ENCODE results near the gene STRA8.
A peak's percentile ranks its signal among the peaks of the same experiment; 100 is the strongest.
"Not testable (repeated sequence)": the region's sequence is repeated elsewhere in the genome, so short reads cannot be mapped to it uniquely, and the experiment has no call there.

Gene STRA8

DNA sequence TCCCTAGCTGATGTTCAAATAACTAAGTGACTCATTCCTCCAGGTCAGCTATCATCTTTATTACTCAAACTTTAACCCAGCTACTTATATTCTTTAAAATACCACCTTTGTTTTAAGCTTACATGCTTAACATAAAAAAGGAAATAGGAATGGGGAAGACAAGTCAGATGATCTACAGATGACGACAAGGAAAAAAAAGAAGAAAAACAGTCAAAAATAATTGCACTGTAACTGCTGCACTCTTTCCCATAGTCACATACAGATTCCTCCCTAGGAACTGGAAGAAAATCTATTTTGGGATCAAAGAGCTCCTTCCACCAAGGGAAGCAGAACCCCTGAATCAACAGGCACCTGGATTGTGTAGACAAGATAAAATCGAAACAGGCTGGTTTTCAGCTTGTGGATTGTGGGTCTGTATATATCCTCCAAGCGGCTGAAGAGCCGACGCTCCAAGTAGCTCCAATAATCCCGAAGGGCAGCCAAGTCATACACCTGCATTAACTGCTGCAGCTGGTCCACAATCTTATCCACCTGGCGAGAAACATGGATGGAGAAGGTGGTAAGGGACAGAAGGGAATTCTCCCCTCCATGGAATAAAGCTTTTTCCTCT is 24.3 kb upstream of the STRA8 start:
- H3K4me3 ChIP-seq (replicated peaks; ENCODE audit: low read depth, low read length) = no peak overlapping the region
- H3K36me3 ChIP-seq (ENCODE audit: control insufficient read depth, insufficient read depth, low read length) = peaks cover 5% of the 10 kb centered on the region
- H3K27me3 ChIP-seq (replicated peaks; ENCODE audit: control insufficient read depth, insufficient read depth, low read length) = no peaks in the 10 kb centered on the region
- no peak for DNase-seq (ENCODE audit: extremely low read depth, insufficient read length)
- TF ChIP-seq, protein P1, sequence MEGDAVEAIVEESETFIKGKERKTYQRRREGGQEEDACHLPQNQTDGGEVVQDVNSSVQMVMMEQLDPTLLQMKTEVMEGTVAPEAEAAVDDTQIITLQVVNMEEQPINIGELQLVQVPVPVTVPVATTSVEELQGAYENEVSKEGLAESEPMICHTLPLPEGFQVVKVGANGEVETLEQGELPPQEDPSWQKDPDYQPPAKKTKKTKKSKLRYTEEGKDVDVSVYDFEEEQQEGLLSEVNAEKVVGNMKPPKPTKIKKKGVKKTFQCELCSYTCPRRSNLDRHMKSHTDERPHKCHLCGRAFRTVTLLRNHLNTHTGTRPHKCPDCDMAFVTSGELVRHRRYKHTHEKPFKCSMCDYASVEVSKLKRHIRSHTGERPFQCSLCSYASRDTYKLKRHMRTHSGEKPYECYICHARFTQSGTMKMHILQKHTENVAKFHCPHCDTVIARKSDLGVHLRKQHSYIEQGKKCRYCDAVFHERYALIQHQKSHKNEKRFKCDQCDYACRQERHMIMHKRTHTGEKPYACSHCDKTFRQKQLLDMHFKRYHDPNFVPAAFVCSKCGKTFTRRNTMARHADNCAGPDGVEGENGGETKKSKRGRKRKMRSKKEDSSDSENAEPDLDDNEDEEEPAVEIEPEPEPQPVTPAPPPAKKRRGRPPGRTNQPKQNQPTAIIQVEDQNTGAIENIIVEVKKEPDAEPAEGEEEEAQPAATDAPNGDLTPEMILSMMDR (IDR thresholded peaks at IDR 0.05; ENCODE audit: insufficient read depth, low read length, poor library complexity, severe bottlenecking) = no peak

DNA sequence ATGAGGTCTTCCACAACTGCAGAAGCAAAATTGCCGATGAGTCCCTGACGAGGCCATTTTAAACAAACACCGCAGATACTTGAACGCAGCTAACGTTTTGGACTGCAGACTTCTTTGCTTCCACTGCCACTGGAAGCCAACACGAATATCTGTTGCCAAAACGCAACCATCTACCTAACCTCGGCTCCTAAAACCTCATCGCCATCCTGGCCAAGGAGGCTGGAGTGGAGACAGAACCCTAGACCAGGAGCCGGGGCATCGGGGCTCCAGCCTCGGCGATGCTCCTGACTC is 22.8 kb upstream of the STRA8 start:
- Histone ChIP-seq H3K27me3 (replicated peaks; ENCODE audit: control insufficient read depth, insufficient read depth, low read length) (no peaks in the 10 kb centered on the region), H3K36me3 (ENCODE audit: control insufficient read depth, insufficient read depth, low read length) (peaks cover 4% of the 10 kb centered on the region), H3K4me3 (replicated peaks; ENCODE audit: low read depth, low read length) (peak overlapping the region; percentile 83)
- TF ChIP-seq, protein P1 (IDR thresholded peaks at IDR 0.05; ENCODE audit: insufficient read depth, low read length, poor library complexity, severe bottlenecking) = no peak
- DNase-seq (ENCODE audit: extremely low read depth, insufficient read length) = no peak

DNA sequence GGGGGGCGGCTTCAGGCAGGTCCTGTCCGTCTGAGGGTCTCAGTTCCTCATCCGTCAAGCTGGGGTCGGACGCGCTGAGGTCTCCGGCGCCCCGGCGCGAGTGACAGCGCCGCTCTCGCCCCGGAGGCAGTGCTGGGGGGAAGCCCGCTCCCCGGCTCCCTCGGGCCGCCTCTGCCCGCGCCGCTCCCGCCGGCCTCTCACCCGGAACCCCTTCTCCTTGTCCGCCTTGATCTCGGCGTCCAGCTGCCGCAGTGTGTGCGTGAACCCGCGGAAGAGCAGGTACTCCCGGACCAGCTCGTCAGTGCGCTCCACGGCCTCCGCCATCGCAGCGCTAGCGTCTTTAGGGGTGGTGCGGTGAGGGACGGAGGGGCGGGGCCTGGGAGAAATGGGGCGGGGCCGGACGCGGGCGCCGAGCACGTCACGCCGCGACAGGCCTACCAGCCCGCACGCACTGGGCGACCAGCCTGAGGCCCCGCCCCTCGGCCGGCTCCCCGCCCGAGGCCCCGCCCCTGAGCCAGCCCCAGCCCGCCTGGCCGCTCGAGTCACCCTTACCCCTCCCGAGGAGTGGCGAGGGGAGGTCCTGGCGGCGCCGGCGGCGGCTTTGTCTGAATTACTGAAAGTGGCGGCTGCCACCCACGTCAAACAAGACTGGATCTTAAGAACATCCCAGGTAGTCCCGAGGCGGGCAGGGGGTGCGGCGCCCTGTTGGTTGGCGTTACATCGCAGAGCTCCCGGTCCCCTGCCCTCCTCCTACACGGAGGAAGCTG is 22.3 kb upstream of the STRA8 start, which contains the start of gene WDR91:
Gene WDR91, minus strand, starts transcription at position 348 of the 767 bp plus-strand sequence. Its CDS starts 24 bp downstream, at position 324.
- H3K27me3 ChIP-seq (replicated peaks; ENCODE audit: control insufficient read depth, insufficient read depth, low read length) = no peaks in the 10 kb centered on the region
- TF ChIP-seq, protein P1 (IDR thresholded peaks at IDR 0.05; ENCODE audit: insufficient read depth, low read length, poor library complexity, severe bottlenecking) = peak; percentile 7
- DNase-seq (ENCODE audit: extremely low read depth, insufficient read length) = peak; percentile 96
- peak within 1 kb of the TSS; percentile 83 for H3K4me3 ChIP-seq (replicated peaks; ENCODE audit: low read depth, low read length)
- H3K36me3 ChIP-seq (ENCODE audit: control insufficient read depth, insufficient read depth, low read length) = peaks cover 1% of the 10 kb centered on the region; the same call in 1 of the 2 replicates

DNA sequence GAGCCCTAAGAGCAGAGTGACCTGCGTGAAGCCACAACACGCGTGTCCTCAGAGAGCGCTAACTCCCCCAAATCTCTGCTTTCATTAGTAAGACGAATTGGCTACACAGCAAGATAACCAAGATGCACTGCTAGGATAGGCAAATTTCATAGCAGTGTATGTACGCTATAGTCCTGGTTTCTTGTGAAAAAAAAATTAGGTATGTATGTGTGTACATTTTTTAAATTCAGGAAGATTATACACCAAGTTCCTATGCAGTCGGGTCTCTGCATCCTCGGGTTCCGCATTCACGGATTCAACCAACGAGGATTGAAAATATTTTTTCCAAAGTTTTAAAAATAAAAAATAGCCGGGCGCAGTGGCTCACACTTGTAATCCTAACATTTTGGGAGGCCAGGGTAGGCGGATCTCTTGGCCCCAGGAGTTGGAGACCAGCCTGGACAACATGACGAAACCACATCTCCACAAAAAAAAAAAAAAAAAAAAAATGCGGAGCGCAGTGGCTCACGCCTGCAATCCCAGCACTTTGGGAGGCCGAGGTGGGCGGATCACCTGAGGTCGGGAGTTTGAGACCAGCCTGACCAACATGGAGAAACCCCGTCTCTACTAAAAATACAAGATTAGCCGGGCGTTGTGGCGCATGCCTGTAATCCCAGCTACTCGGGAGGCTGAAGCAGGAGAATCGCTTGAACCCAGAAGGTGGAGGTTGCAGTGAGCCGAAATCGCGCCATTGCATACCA is 21.5 kb upstream of the STRA8 start:
- H3K36me3 ChIP-seq (ENCODE audit: control insufficient read depth, insufficient read depth, low read length); DNase-seq (ENCODE audit: extremely low read depth, insufficient read length); H3K27me3 ChIP-seq (replicated peaks; ENCODE audit: control insufficient read depth, insufficient read depth, low read length): not testable (repeated sequence)
- H3K4me3 ChIP-seq (replicated peaks; ENCODE audit: low read depth, low read length) = peak overlapping the region; percentile 77

DNA sequence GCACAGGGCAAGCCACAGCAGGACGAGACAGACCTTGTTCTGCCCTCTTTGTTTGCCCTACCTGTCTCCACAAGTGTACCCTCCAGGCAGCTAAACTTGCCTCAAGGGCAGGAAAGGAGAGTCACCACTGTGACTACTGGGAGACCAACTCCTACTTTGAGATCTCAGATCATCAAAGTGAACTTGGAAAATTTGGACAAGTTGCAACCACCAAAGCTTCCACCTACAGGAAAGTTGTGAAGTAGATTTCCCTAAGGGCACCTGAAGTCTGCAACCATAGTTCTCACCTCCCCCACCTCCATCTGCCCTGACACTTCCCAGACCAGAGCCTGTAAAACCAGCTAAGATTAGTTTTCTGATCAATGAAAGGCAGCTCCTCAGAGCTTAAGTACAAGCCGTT is 19.8 kb upstream of the STRA8 start:
- Histone ChIP-seq H3K4me3 (replicated peaks; ENCODE audit: low read depth, low read length) (no peak overlapping the region), H3K36me3 (ENCODE audit: control insufficient read depth, insufficient read depth, low read length) (no peaks in the 10 kb centered on the region; the same call in 1 of the 2 replicates), H3K27me3 (replicated peaks; ENCODE audit: control insufficient read depth, insufficient read depth, low read length) (no peaks in the 10 kb centered on the region)
- TF ChIP-seq, protein P1 (IDR thresholded peaks at IDR 0.05; ENCODE audit: insufficient read depth, low read length, poor library complexity, severe bottlenecking) = no peak
- no peak for DNase-seq (ENCODE audit: extremely low read depth, insufficient read length)

DNA sequence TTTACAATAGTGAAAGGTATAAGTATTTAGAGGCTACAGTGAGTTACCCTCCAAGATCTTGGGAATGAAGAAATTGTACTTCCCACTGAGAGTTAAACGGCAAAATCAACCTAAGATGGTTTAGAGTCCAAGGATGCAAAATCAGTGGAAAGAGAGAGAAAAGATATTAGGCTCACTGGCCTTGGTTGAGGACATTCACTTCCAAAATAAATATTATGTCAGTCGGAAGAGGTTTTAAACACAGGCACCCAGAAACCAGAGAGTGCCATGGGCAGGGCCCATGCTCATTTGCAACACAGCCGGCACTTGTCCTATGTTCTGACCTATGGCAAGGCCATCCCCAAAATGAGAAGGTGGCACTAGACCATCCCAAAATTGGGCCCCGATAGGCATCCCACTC is 18.5 kb upstream of the STRA8 start:
- no peak for DNase-seq (ENCODE audit: extremely low read depth, insufficient read length)
- TF ChIP-seq, protein P1 (IDR thresholded peaks at IDR 0.05; ENCODE audit: insufficient read depth, low read length, poor library complexity, severe bottlenecking) = no peak
- no peaks in the 10 kb centered on the region for H3K36me3 ChIP-seq (ENCODE audit: control insufficient read depth, insufficient read depth, low read length)
- no peak overlapping the region for H3K4me3 ChIP-seq (replicated peaks; ENCODE audit: low read depth, low read length)
- no peaks in the 10 kb centered on the region for H3K27me3 ChIP-seq (replicated peaks; ENCODE audit: control insufficient read depth, insufficient read depth, low read length)

Data from GM06990 (cell line).